Neural crest cell (in vitro differentiated cells): ENCODE measurements around the gene NAA20. TPM values are rescaled to one million over a fixed set of nuclear protein-coding genes. Genes with fewer than 3 reads are reported as not detected.
A peak's percentile ranks its signal among the peaks of the same experiment; 100 is the strongest.
"Not testable (repeated sequence)": the region's sequence is repeated elsewhere in the genome, so short reads cannot be mapped to it uniquely, and the experiment has no call there.

ENCODE experiments used
- DNase-seq: peaks from one replicate; pipeline ENCODE4 v3.0.0; 2021; ENCODE audit warnings: low read depth, mixed read lengths, low spot score
- H3K27ac Mint-ChIP-seq: one replicate; pipeline ENCODE4 v1.8.0; 2021; ENCODE audit warnings: mild to moderate bottlenecking, mixed read lengths; ENCODE audit not compliant: unreplicated experiment
- H3K27me3 Mint-ChIP-seq: 2 replicates; pipeline ENCODE4 v1.8.0; 2021; ENCODE audit warnings: low read depth, mild to moderate bottlenecking, mixed read lengths
- H3K36me3 Mint-ChIP-seq: 2 replicates; pipeline ENCODE4 v1.8.0; 2021; ENCODE audit warnings: low read depth, mild to moderate bottlenecking, mixed read lengths
- H3K4me1 Mint-ChIP-seq: 2 replicates; pipeline ENCODE4 v1.8.0; 2021; ENCODE audit warnings: mixed read lengths
- H3K4me3 Mint-ChIP-seq: one replicate; pipeline ENCODE4 v1.8.0; 2021; ENCODE audit warnings: mild to moderate bottlenecking, mixed read lengths
- H3K9me3 Mint-ChIP-seq: 2 replicates; pipeline ENCODE4 v1.8.0; 2021; ENCODE audit warnings: mixed read lengths
- total RNA-seq: library from RNA; stranded (reverse); gene quantifications from 2 replicates; pipeline ENCODE4 v1.2.1, GENCODE V29; 2021
- TF ChIP-seq, protein P1 (sequence below): fragments of 200-600 bp; sonication (generic); conservative IDR thresholded peaks from 2 replicates; pipeline ENCODE4 v1.5.0; 2021; ENCODE audit warnings: antibody characterized with exemption, mild to moderate bottlenecking

NAA20 gene
- total RNA-seq, 1 donor from 2014 or later: 38.2 TPM

DNA sequence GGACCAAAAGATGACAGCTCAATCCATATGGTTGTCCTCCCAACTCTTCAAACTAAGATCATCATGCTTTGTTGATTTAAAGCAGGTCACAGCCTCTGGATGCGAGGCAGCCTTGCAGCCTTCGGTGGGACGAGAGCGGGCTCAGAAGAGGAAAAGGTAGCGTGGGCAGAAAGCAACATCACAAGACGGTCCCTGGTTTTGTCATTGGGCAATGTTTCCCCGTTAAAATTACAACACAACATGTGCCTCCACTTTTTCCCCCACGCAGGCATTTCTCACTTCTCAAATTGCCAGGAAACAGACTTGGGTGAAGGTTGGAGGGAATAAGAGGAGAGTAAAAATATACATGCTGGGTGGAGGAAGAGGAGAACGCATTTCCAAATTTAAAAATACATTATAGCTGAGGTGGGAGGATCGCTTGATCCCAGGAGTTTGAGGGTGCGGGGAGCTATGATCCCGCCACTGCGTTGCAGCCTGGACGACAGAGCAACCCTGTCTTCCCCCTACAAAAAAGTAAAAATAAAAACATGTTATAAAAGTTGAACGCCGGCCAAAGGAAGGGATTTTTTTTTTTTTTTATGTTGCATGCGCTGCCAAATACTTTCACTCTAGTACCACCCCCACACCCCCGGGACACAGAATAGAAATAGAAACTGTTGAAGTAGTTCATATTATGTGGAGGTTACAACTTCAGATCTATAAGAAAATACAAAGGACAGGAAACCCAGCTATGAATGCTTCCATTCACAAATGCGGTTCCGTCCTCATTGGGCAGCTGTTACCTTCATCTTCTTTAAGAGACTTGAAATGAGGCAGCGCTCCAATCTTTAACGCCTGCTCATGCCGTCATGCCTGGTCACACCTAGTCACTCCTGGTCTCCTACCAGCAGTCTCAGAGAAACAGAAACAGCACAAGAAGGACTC, 13.9 kb upstream of the NAA20 start:
- Mint-ChIP-seq H3K9me3 (no peaks in the 10 kb centered on the region), H3K36me3 (no peaks in the 10 kb centered on the region), H3K27me3 (no peaks in the 10 kb centered on the region), H3K4me1 (peaks cover 23% of the 10 kb centered on the region), H3K27ac (peak overlapping the region; percentile 61), H3K4me3 (peak overlapping the region; percentile 13)
- TF ChIP-seq, protein P1, sequence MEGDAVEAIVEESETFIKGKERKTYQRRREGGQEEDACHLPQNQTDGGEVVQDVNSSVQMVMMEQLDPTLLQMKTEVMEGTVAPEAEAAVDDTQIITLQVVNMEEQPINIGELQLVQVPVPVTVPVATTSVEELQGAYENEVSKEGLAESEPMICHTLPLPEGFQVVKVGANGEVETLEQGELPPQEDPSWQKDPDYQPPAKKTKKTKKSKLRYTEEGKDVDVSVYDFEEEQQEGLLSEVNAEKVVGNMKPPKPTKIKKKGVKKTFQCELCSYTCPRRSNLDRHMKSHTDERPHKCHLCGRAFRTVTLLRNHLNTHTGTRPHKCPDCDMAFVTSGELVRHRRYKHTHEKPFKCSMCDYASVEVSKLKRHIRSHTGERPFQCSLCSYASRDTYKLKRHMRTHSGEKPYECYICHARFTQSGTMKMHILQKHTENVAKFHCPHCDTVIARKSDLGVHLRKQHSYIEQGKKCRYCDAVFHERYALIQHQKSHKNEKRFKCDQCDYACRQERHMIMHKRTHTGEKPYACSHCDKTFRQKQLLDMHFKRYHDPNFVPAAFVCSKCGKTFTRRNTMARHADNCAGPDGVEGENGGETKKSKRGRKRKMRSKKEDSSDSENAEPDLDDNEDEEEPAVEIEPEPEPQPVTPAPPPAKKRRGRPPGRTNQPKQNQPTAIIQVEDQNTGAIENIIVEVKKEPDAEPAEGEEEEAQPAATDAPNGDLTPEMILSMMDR: no peak
- DNase-seq: no peak

DNA sequence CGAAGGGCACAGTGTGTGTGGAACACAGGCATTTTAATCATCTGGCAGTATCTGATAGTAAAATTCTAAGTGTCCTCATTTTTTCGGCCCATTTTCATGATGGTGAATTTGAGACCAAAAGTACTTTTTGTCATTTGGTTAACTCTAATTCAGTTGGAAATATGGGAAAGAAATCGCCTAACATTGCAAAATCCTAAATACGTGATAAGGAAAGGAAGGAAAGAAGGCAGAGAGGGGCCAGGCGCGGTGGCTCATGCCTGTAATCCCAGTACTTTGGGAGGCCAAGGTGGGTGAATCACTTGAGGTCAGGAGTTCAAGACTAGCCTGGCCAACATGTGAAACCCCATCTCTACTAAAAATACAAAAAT, 13.2 kb upstream of the NAA20 start:
- Mint-ChIP-seq H3K27ac (peak overlapping the region; percentile 47), H3K4me1 (peaks cover 23% of the 10 kb centered on the region)
- not testable (repeated sequence) for H3K27me3 Mint-ChIP-seq, DNase-seq, H3K36me3 Mint-ChIP-seq, H3K9me3 Mint-ChIP-seq, H3K4me3 Mint-ChIP-seq

GRCh38 chr20:20005342-20005741, 11.8 kb upstream of the NAA20 start:
- Mint-ChIP-seq H3K9me3 (no peaks in the 10 kb centered on the region), H3K4me1 (peaks cover 23% of the 10 kb centered on the region), H3K36me3 (no peaks in the 10 kb centered on the region), H3K4me3 (no peak overlapping the region), H3K27ac (peak overlapping the region; percentile 67), H3K27me3 (peaks cover 4% of the 10 kb centered on the region)
- DNase-seq: no peak
- TF ChIP-seq, protein P1: no peak

GRCh38 chr20:20009784-20010253, 7.3 kb upstream of the NAA20 start:
- no peak overlapping the region for H3K27ac Mint-ChIP-seq

GRCh38 chr20:20010639-20011500, 6.3 kb upstream of the NAA20 start:
- H3K27ac Mint-ChIP-seq: no peak overlapping the region
- H3K36me3 Mint-ChIP-seq: no peaks in the 10 kb centered on the region
- H3K4me3 Mint-ChIP-seq: no peak overlapping the region
- peaks cover 4% of the 10 kb centered on the region for H3K27me3 Mint-ChIP-seq
- DNase-seq: no peak
- TF ChIP-seq, protein P1: no peak
- peaks cover 5% of the 10 kb centered on the region for H3K4me1 Mint-ChIP-seq
- H3K9me3 Mint-ChIP-seq: no peaks in the 10 kb centered on the region

More at GRCh38 chr20:20009784-20010253, 7.3 kb upstream of the NAA20 start:
- Mint-ChIP-seq H3K4me3 (no peak overlapping the region), H3K27me3 (peaks cover 4% of the 10 kb centered on the region), H3K4me1 (peaks cover 13% of the 10 kb centered on the region), H3K9me3 (no peaks in the 10 kb centered on the region), H3K36me3 (no peaks in the 10 kb centered on the region)
- no peak for DNase-seq
- TF ChIP-seq, protein P1: no peak
